Hepatocyte (in vitro differentiated cells): ENCODE results near the gene PGC. TPM values are rescaled to one million over a fixed set of nuclear protein-coding genes. Genes with fewer than 3 reads are reported as not detected.

ENCODE experiments used
- DNase-seq: peaks from one replicate; pipeline ENCODE4 v3.0.0-alpha.2; 2016; ENCODE audit warnings: low spot score
- H2AFZ ChIP-seq: fragments of 200-600 bp; sonication (generic); 2 replicates; pipeline ENCODE4 v1.6.0; 2016; ENCODE audit warnings: antibody characterized with exemption, mild to moderate bottlenecking
- H3K27ac ChIP-seq: fragments of 200-600 bp; sonication (generic); 2 replicates; pipeline ENCODE4 v1.5.1; 2016; ENCODE audit warnings: mild to moderate bottlenecking
- H3K27me3 ChIP-seq: fragments of 200-600 bp; sonication (generic); 2 replicates; pipeline ENCODE4 v1.6.1; 2016
- H3K36me3 ChIP-seq: fragments of 200-600 bp; sonication (generic); replicated peaks from 2 replicates; pipeline ENCODE4 v1.5.1; 2016; ENCODE audit warnings: low read depth; ENCODE audit not compliant: insufficient read depth
- H3K4me1 ChIP-seq: fragments of 200-600 bp; sonication (generic); 2 replicates; pipeline ENCODE4 v1.5.1; 2016; ENCODE audit warnings: mild to moderate bottlenecking, moderate library complexity; ENCODE audit not compliant: insufficient read depth
- H3K4me2 ChIP-seq: fragments of 200-600 bp; sonication (generic); 2 replicates; pipeline ENCODE4 v1.6.0; 2016
- H3K4me3 ChIP-seq: fragments of 200-600 bp; sonication (generic); 2 replicates; pipeline ENCODE4 v1.5.1; 2016; ENCODE audit warnings: mild to moderate bottlenecking
- H3K79me2 ChIP-seq: fragments of 200-600 bp; sonication (generic); 2 replicates; pipeline ENCODE4 v1.6.0; 2017; ENCODE audit warnings: mild to moderate bottlenecking
- H3K9me2 ChIP-seq: fragments of 200-600 bp; sonication (generic); replicated peaks from 2 replicates; pipeline ENCODE4 v1.6.0; 2017; ENCODE audit warnings: mild to moderate bottlenecking; ENCODE audit not compliant: insufficient read depth
- H3K9me3 ChIP-seq: fragments of 200-600 bp; sonication (generic); 2 replicates; pipeline ENCODE4 v1.5.1; 2016; ENCODE audit warnings: low read depth, mild to moderate bottlenecking
- H4K20me1 ChIP-seq: fragments of 200-600 bp; sonication (generic); 2 replicates; pipeline ENCODE4 v1.6.0; 2016; ENCODE audit warnings: mild to moderate bottlenecking; ENCODE audit not compliant: insufficient read depth, poor library complexity, severe bottlenecking
- CTCF ChIP-seq: fragments of 200-600 bp; sonication (generic); IDR thresholded peaks from 2 replicates; pipeline ENCODE4 v1.5.1; 2016; ENCODE audit warnings: antibody characterized with exemption, mild to moderate bottlenecking; ENCODE audit not compliant: poor library complexity
- EZH2 ChIP-seq: fragments of 200-600 bp; sonication (generic); IDR thresholded peaks from 2 replicates; pipeline ENCODE4 v1.6.1; 2016; ENCODE audit warnings: antibody characterized with exemption, mild to moderate bottlenecking, borderline replicate concordance
- EZH2phosphoT487 ChIP-seq: fragments of 200-600 bp; sonication (generic); IDR thresholded peaks from one replicate; pipeline ENCODE4 v1.6.1; 2018; ENCODE audit warnings: antibody characterized with exemption, mild to moderate bottlenecking, low read depth, moderate library complexity; ENCODE audit not compliant: unreplicated experiment, severe bottlenecking
- WGBS: methylation state at CpG from one replicate; pipeline ENCODE4 v1.1.6; 2016; ENCODE audit warnings: low lambda C conversion rate; ENCODE audit errors: missing lambda C conversion rate; 5-methylcytosine and 5-hydroxymethylcytosine counted together
- polyA plus RNA-seq: library from polyadenylated mRNA; unstranded; fragments of >200 nt; fragmentation: Nextera tagmentation; extraction: Ambion mirVana; gene quantifications from 2 replicates; pipeline ENCODE4 v1.2.1, GENCODE V29; 2016
- total RNA-seq: library from RNA; depleted of rRNA; stranded (reverse); fragments of >200 nt; gene quantifications from 2 replicates; pipeline ENCODE4 v1.2.3, GENCODE V29; 2014

Gene PGC
- total and polyA plus RNA-seq, 2 experiments from 2014 or later, result 109 to 114 TPM

GRCh38 chr6:41759106-41759904 lies 12.1 kb upstream of the PGC start:
- H3K9me2 ChIP-seq, result no peaks in the 10 kb centered on the region
- H3K36me3 ChIP-seq, result no peaks in the 10 kb centered on the region
- H2AFZ ChIP-seq, result no peak overlapping the region
- no peak overlapping the region for H3K4me3 ChIP-seq
- no peaks in the 10 kb centered on the region for H3K79me2 ChIP-seq
- H3K27ac ChIP-seq, result no peak overlapping the region
- no peak overlapping the region for H3K4me2 ChIP-seq
- no peak for DNase-seq
- no peaks in the 10 kb centered on the region for H4K20me1 ChIP-seq
- no peak for TF ChIP-seq CTCF
- H3K4me1 ChIP-seq, result no peaks in the 10 kb centered on the region
- no peaks in the 10 kb centered on the region for H3K27me3 ChIP-seq
- H3K9me3 ChIP-seq, result no peaks in the 10 kb centered on the region
- WGBS, result 87% methylated on average over 13 of the region's 13 CpGs

GRCh38 chr6:41758641-41759035 lies 11.4 kb upstream of the PGC start:
- Histone ChIP-seq H3K79me2 (no peaks in the 10 kb centered on the region), H3K36me3 (no peaks in the 10 kb centered on the region), H3K4me2 (no peak overlapping the region), H4K20me1 (no peaks in the 10 kb centered on the region), H3K27ac (no peak overlapping the region), H3K4me3 (no peak overlapping the region), H3K4me1 (no peaks in the 10 kb centered on the region), H2AFZ (no peak overlapping the region), H3K9me3 (no peaks in the 10 kb centered on the region), H3K9me2 (no peaks in the 10 kb centered on the region), H3K27me3 (no peaks in the 10 kb centered on the region)
- 86% methylated on average over 6 of the region's 6 CpGs for WGBS
- TF ChIP-seq CTCF (no peak), EZH2 (no peak), EZH2phosphoT487 (no peak)
- no peak for DNase-seq

GRCh38 chr6:41757931-41758640 lies 10.9 kb upstream of the PGC start:
- no peaks in the 10 kb centered on the region for H3K9me3 ChIP-seq
- no peaks in the 10 kb centered on the region for H3K9me2 ChIP-seq
- TF ChIP-seq CTCF, result no peak
- no peak for TF ChIP-seq EZH2
- no peak for TF ChIP-seq EZH2phosphoT487
- H3K27me3 ChIP-seq, result no peaks in the 10 kb centered on the region
- WGBS, result 67% methylated on average over 8 of the region's 8 CpGs
- no peak overlapping the region for H3K4me3 ChIP-seq
- no peak for DNase-seq
- no peaks in the 10 kb centered on the region for H3K4me1 ChIP-seq
- no peaks in the 10 kb centered on the region for H3K36me3 ChIP-seq
- H3K79me2 ChIP-seq, result no peaks in the 10 kb centered on the region
- no peak overlapping the region for H2AFZ ChIP-seq
- H3K4me2 ChIP-seq, result no peak overlapping the region
- H3K27ac ChIP-seq, result no peak overlapping the region
- H4K20me1 ChIP-seq, result no peaks in the 10 kb centered on the region
